Sigmoid colon (tissue), 4 donors: ENCODE data around the gene TMEFF2.

Experiments used
- POLR2A ChIP-seq, 2 donors: fragments of 450-650 bp; IDR thresholded peaks; one replicate each; pipeline ENCODE4 v1.6.1; 2016; ENCODE audit warnings: antibody characterized with exemption in 2 of 2, mild to moderate bottlenecking in 2 of 2, moderate library complexity in 2 of 2
- POLR2AphosphoS5 ChIP-seq, 4 donors: sonication (generic); formaldehyde crosslinking; IDR thresholded peaks; one replicate each; pipeline ENCODE4 v1.6.1; 2017; ENCODE audit warnings: antibody characterized with exemption in 4 of 4
- TF ChIP-seq, protein P1 (sequence below), 4 experiments: fragments of 450-650 bp in 3 of 4; fragments of 200-600 bp in 1 of 4; IDR thresholded peaks; one replicate each; pipeline ENCODE4 v1.5.1; 2016 to 2019; ENCODE audit warnings: antibody characterized with exemption in 4 of 4, mild to moderate bottlenecking in 3 of 4, moderate library complexity in 2 of 4

DNA sequence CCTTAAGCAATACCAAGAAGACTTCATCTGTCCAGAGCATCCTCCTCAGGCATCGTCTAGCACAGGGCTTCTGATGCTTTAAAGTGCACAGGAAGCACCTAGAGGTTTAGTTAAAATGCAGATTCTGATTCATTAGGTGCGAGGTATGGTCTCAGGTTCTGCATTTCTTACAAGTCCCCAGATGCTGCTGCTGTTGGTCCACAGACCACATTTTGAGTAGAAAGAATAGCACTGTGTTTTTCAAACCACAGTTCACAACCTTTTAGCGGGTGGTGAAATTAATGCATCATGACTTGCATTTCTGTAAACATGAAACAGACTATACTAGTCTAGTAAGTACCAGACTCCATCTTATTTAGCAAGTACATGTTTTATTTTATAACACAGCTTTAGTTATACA is 134.6 kb downstream of the TMEFF2 start:
- TF ChIP-seq POLR2A (IDR thresholded peaks at IDR 0.05) (no peak), POLR2AphosphoS5 (IDR thresholded peaks at IDR 0.05) (no peak)
- TF ChIP-seq, protein P1, sequence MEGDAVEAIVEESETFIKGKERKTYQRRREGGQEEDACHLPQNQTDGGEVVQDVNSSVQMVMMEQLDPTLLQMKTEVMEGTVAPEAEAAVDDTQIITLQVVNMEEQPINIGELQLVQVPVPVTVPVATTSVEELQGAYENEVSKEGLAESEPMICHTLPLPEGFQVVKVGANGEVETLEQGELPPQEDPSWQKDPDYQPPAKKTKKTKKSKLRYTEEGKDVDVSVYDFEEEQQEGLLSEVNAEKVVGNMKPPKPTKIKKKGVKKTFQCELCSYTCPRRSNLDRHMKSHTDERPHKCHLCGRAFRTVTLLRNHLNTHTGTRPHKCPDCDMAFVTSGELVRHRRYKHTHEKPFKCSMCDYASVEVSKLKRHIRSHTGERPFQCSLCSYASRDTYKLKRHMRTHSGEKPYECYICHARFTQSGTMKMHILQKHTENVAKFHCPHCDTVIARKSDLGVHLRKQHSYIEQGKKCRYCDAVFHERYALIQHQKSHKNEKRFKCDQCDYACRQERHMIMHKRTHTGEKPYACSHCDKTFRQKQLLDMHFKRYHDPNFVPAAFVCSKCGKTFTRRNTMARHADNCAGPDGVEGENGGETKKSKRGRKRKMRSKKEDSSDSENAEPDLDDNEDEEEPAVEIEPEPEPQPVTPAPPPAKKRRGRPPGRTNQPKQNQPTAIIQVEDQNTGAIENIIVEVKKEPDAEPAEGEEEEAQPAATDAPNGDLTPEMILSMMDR (IDR thresholded peaks at IDR 0.05), result no peak
